CD4-positive, alpha-beta T cell (primary cell): Measurements from ENCODE around the gene CDC37L1. TPM values are rescaled to one million over a fixed set of nuclear protein-coding genes. Genes with fewer than 3 reads are reported as not detected.
"Not testable (repeated sequence)": the region's sequence is repeated elsewhere in the genome, so short reads cannot be mapped to it uniquely, and the experiment has no call there.

Experiments
- ATAC-seq: fragments of 200-7000 bp; cut with Tn5 transposase; one replicate; pipeline ENCODE4 v1.10.0; 2022; ENCODE audit warnings: mild to moderate bottlenecking; ENCODE audit not compliant: poor library complexity
- CTCF ChIA-PET: fragments of 350-600 bp; sonication (Branson Sonifier 250); formaldehyde crosslinking; loops from one replicate; lab custom pipeline; 2021; ENCODE audit warnings: antibody characterized with exemption, inconsistent platforms; lab: Charles Lee
- POLR2A ChIA-PET: fragments of 350-600 bp; sonication (Branson Sonifier 250); formaldehyde crosslinking; loops from one replicate; lab custom pipeline; 2021; ENCODE audit warnings: antibody characterized with exemption, inconsistent platforms; lab: Charles Lee
- DNase-seq, 14 experiments: peaks; one replicate each; pipeline ENCODE4 v3.0.0-alpha.2; 2013 to 2020; ENCODE audit warnings: mixed read lengths in 2 of 14
- H3K27ac ChIP-seq, 2 donors: one replicate each; pipeline versions ENCODE4 v1.5.1 to v1.7.0; 2013; ENCODE audit warnings: low read length in 2 of 2, low read depth in 1 of 2, mild to moderate bottlenecking in 1 of 2
- H3K27me3 ChIP-seq, 2 experiments: 1 replicate in 1 of 2; 2 replicates in 1 of 2; pipeline versions ENCODE4 v1.6.1 to v1.7.0; 2013; ENCODE audit warnings: low read length in 2 of 2, control low read depth in 1 of 2, mild to moderate bottlenecking in 1 of 2, moderate library complexity in 1 of 2; ENCODE audit not compliant: insufficient read depth in 2 of 2, control insufficient read depth in 1 of 2
- H3K36me3 ChIP-seq: one replicate; pipeline ENCODE4 v1.6.1; 2013; ENCODE audit warnings: low read length, control low read depth; ENCODE audit not compliant: insufficient read depth
- H3K4me1 ChIP-seq: one replicate; pipeline ENCODE4 v1.6.1; 2013; ENCODE audit warnings: low read length, control low read depth; ENCODE audit not compliant: insufficient read depth
- H3K4me3 ChIP-seq: one replicate; pipeline ENCODE4 v1.5.1; 2013; ENCODE audit warnings: mild to moderate bottlenecking, low read length, moderate library complexity
- H3K9me3 ChIP-seq, 2 experiments: 1 replicate in 1 of 2; 2 replicates in 1 of 2; pipeline versions ENCODE4 v1.6.1 to v1.7.0; 2013; ENCODE audit warnings: low read length in 2 of 2, mild to moderate bottlenecking in 2 of 2, control low read depth in 1 of 2, moderate library complexity in 1 of 2; ENCODE audit not compliant: control insufficient read depth in 1 of 2, insufficient read depth in 1 of 2
- H3K27ac Mint-ChIP-seq: one replicate; pipeline ENCODE4 v1.8.0; 2020; ENCODE audit warnings: mixed read lengths
- H3K27me3 Mint-ChIP-seq: one replicate; pipeline ENCODE4 v1.8.0; 2021; ENCODE audit warnings: mixed read lengths
- H3K36me3 Mint-ChIP-seq: one replicate; pipeline ENCODE4 v1.8.0; 2021; ENCODE audit warnings: low read depth, mixed read lengths
- H3K4me1 Mint-ChIP-seq: one replicate; pipeline ENCODE4 v1.8.0; 2021; ENCODE audit warnings: low read depth, mixed read lengths
- H3K4me3 Mint-ChIP-seq: one replicate; pipeline ENCODE4 v1.8.0; 2020; ENCODE audit warnings: mild to moderate bottlenecking, mixed read lengths
- H3K9me3 Mint-ChIP-seq: one replicate; pipeline ENCODE4 v1.8.0; 2020; ENCODE audit warnings: mixed read lengths
- CTCF ChIP-seq: fragments of 200-600 bp; IDR thresholded peaks from one replicate; pipeline ENCODE4 v1.8.0; 2022; ENCODE audit warnings: antibody characterized with exemption, mild to moderate bottlenecking
- intact Hi-C, 2 experiments: fragments of 100-400 bp; cut with DNase I in 1 of 2; cut with micrococcal nuclease in 1 of 2; formaldehyde crosslinking; loops; one replicate each; pipeline versions ENCODE4 v1.15.1 to v1.9.0; 2023 to 2025; cut with DNase I, micrococcal nuclease
- total RNA-seq, 174 experiments: library from RNA in 2 of 174; stranded (reverse) in 2 of 174; gene quantifications; one replicate each; pipeline ENCODE4 v1.2.3 and lab custom pipeline; 2021 to 2026

The CDC37L1 gene
- total RNA-seq, 2 experiments from 2014 or later, result 49.1 to 53.4 TPM

GRCh38 chr9:4654084-4654483 is 25.3 kb upstream of the CDC37L1 start:
- no peak overlapping the region for H3K4me3 ChIP-seq
- no peaks in the 10 kb centered on the region for H3K9me3 ChIP-seq
- H3K27me3 ChIP-seq, result no peaks in the 10 kb centered on the region
- POLR2A ChIA-PET, result interaction anchor here (0.6 kb wide), 1 partner anchor 96 kb away, joined by 3 read pairs; no protein-coding TSS in a partner anchor
- intact Hi-C loops, result no loop called here
- Mint-ChIP-seq H3K27ac (no peak overlapping the region), H3K36me3 (peaks cover 9% of the 10 kb centered on the region), H3K9me3 (no peaks in the 10 kb centered on the region), H3K27me3 (no peaks in the 10 kb centered on the region), H3K4me1 (no peaks in the 10 kb centered on the region), H3K4me3 (no peak overlapping the region)
- DNase-seq (peak in 1 of 14 experiments; percentile 60), ATAC-seq (no peak)
- CTCF ChIA-PET, result no interaction called here
- no peak for TF ChIP-seq CTCF
- H3K4me1 ChIP-seq, result peaks cover 3% of the 10 kb centered on the region
- H3K36me3 ChIP-seq, result no peaks in the 10 kb centered on the region
- no peak overlapping the region for H3K27ac ChIP-seq

DNA sequence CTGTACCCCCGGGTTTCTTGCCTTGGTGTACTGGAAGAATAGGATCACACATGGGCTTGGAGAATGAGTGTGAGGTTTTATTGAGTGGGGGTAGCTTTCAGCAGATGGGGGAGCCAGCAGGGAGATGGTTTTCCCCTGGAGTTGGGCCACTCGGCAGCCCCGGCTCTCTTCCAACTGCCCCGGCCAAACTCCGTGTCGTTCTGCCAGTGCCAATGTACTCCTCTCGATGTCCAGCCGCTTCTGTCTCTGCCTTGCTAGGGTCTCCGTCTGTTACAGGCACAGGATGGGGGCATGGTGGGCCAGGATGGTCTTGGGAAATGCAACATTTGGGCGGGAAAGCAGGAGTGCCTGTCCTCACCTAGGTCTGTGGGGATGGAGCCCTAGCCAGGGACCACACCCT is 24.8 kb upstream of the CDC37L1 start:
- Histone ChIP-seq H3K4me3 (no peak overlapping the region), H3K36me3 (no peaks in the 10 kb centered on the region), H3K27me3 (no peaks in the 10 kb centered on the region), H3K4me1 (peaks cover 3% of the 10 kb centered on the region), H3K9me3 (no peaks in the 10 kb centered on the region), H3K27ac (no peak overlapping the region)
- no peak for DNase-seq
- TF ChIP-seq CTCF, result no peak
- Mint-ChIP-seq H3K27me3 (no peaks in the 10 kb centered on the region), H3K4me3 (no peak overlapping the region), H3K4me1 (no peaks in the 10 kb centered on the region), H3K9me3 (no peaks in the 10 kb centered on the region), H3K27ac (no peak overlapping the region), H3K36me3 (peaks cover 9% of the 10 kb centered on the region)
- POLR2A ChIA-PET, result interaction anchor here (0.6 kb wide), 1 partner anchor 96 kb away, joined by 3 read pairs; no protein-coding TSS in a partner anchor
- CTCF ChIA-PET, result no interaction called here
- no peak for ATAC-seq
- intact Hi-C loops, result no loop called here

DNA sequence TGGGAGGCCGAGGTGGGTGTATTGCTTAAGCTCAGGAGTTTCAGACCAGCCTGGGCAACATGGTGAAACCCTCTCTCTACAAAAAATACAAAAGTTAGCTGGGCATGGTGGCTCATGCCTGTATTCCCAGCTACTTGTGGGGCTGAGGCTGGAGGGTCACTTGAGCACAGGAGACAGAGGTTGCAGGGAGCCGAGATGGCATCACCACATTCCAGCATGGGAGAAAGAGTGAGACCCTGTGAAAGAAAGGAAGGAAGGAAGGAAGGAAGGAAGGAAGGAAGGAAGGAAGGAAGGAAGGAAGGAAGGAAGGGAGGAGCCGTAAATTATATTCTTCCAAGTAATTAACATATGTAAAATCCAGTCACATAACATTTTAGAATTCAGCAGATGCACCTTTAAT is 23.2 kb upstream of the CDC37L1 start:
- H3K27ac ChIP-seq, H3K27ac Mint-ChIP-seq, H3K4me1 Mint-ChIP-seq, H3K27me3 Mint-ChIP-seq, H3K4me1 ChIP-seq, CTCF ChIA-PET, DNase-seq, H3K4me3 ChIP-seq, H3K9me3 Mint-ChIP-seq, intact Hi-C loops, ATAC-seq, H3K36me3 Mint-ChIP-seq, H3K27me3 ChIP-seq, H3K36me3 ChIP-seq, POLR2A ChIA-PET, H3K4me3 Mint-ChIP-seq, H3K9me3 ChIP-seq: not testable (repeated sequence)

GRCh38 chr9:4656621-4657020 is 22.7 kb upstream of the CDC37L1 start:
- Mint-ChIP-seq H3K9me3 (no peaks in the 10 kb centered on the region), H3K4me3 (no peak overlapping the region), H3K4me1 (peaks cover 6% of the 10 kb centered on the region), H3K27me3 (no peaks in the 10 kb centered on the region), H3K27ac (no peak overlapping the region), H3K36me3 (peaks cover 9% of the 10 kb centered on the region)
- H3K9me3 ChIP-seq, result no peaks in the 10 kb centered on the region
- no peak overlapping the region for H3K27ac ChIP-seq
- no peak for TF ChIP-seq CTCF
- H3K36me3 ChIP-seq, result no peaks in the 10 kb centered on the region
- no peak for ATAC-seq
- POLR2A ChIA-PET, result no interaction called here
- H3K4me3 ChIP-seq, result no peak overlapping the region
- intact Hi-C loops, result no loop called here
- H3K4me1 ChIP-seq, result peaks cover 6% of the 10 kb centered on the region
- CTCF ChIA-PET, result no interaction called here
- H3K27me3 ChIP-seq, result no peaks in the 10 kb centered on the region
- DNase-seq, result no peak
